ENCODE measurements around the gene LSAMP.

Gene LSAMP

DNA sequence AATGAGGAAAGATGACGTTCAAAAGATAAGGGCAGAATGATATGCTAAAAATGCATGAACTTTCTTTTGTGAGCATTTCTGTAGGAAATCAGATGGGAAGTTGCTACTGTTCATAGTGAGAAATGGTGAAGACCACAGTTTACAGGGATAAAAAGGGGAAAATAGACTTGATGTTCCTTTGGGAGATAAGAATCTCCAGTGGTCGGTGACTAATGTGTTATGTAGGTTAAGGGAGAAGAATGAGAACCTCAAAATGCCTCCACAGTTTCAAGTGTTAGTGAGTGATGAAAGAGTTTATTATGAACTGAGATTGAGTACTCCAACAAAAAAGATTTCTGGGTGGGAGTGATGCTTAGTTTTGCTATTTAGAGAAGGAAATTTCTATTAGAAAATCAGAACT is 247.2 kb downstream of the LSAMP start:
- Histone ChIP-seq H3K9me3 (ENCODE audit: insufficient read depth, low read length) (no peaks in the 10 kb centered on the region), H3K9me2 (replicated peaks; ENCODE audit: insufficient read depth, low read length) (no peaks in the 10 kb centered on the region; the same call in 1 of the 2 replicates), H3K9ac (ENCODE audit: low read length) (no peak overlapping the region), H3K27ac (ENCODE audit: low read depth, low read length) (no peak overlapping the region), H3K27me3 (ENCODE audit: low read length) (no peaks in the 10 kb centered on the region), H3K4me3 (ENCODE audit: insufficient read depth, low read length, poor library complexity, severe bottlenecking) (no peak overlapping the region), H2AFZ (ENCODE audit: low read depth, low read length, severe bottlenecking) (no peak overlapping the region), H4K20me1 (ENCODE audit: low read depth, low read length) (no peaks in the 10 kb centered on the region), H3K4me2 (ENCODE audit: low read depth, low read length, poor library complexity, severe bottlenecking) (no peak overlapping the region), H3F3A (ENCODE audit: insufficient read depth) (no peaks in the 10 kb centered on the region), H3K36me3 (ENCODE audit: low read length) (no peaks in the 10 kb centered on the region), H3K79me2 (ENCODE audit: insufficient read depth, low read length) (no peaks in the 10 kb centered on the region)
- TF ChIP-seq, protein P1, sequence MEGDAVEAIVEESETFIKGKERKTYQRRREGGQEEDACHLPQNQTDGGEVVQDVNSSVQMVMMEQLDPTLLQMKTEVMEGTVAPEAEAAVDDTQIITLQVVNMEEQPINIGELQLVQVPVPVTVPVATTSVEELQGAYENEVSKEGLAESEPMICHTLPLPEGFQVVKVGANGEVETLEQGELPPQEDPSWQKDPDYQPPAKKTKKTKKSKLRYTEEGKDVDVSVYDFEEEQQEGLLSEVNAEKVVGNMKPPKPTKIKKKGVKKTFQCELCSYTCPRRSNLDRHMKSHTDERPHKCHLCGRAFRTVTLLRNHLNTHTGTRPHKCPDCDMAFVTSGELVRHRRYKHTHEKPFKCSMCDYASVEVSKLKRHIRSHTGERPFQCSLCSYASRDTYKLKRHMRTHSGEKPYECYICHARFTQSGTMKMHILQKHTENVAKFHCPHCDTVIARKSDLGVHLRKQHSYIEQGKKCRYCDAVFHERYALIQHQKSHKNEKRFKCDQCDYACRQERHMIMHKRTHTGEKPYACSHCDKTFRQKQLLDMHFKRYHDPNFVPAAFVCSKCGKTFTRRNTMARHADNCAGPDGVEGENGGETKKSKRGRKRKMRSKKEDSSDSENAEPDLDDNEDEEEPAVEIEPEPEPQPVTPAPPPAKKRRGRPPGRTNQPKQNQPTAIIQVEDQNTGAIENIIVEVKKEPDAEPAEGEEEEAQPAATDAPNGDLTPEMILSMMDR (IDR thresholded peaks at IDR 0.05; ENCODE audit: insufficient read depth, low read length, poor library complexity, severe bottlenecking) = no peak
- no peak for TF ChIP-seq EZH2phosphoT487 (conservative IDR thresholded peaks at IDR 0.05; ENCODE audit: low read length)

DNA sequence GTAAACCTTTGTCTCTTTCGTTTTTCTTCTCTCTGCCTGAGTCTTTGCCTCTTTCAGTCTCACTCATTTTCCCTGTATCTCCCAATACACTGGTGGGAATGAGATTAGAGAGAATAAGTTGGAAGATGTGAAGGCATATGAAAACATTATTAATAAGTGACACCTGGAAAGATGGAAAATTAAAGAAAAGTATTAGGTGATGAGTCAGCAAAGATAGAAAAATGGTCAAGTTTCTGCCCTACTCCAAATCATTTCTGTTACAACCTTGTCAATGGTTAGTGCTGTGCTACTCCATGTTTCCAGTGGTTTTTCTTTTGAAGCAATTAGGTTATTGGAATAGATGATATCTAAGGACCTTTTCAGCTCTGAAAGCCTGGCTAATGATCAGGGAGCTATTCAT is 252.8 kb downstream of the LSAMP start:
- TF ChIP-seq, protein P1 (IDR thresholded peaks at IDR 0.05; ENCODE audit: insufficient read depth, low read length, poor library complexity, severe bottlenecking) = no peak
- TF ChIP-seq EZH2phosphoT487 (conservative IDR thresholded peaks at IDR 0.05; ENCODE audit: low read length) = no peak
- Histone ChIP-seq H3K27ac (ENCODE audit: low read depth, low read length) (no peak overlapping the region), H3K9me2 (replicated peaks; ENCODE audit: insufficient read depth, low read length) (no peaks in the 10 kb centered on the region; the same call in 1 of the 2 replicates), H3K27me3 (ENCODE audit: low read length) (no peaks in the 10 kb centered on the region), H3K9me3 (ENCODE audit: insufficient read depth, low read length) (no peaks in the 10 kb centered on the region), H3F3A (ENCODE audit: insufficient read depth) (no peaks in the 10 kb centered on the region), H2AFZ (ENCODE audit: low read depth, low read length, severe bottlenecking) (no peak overlapping the region), H3K4me3 (ENCODE audit: insufficient read depth, low read length, poor library complexity, severe bottlenecking) (no peak overlapping the region), H3K9ac (ENCODE audit: low read length) (no peak overlapping the region), H4K20me1 (ENCODE audit: low read depth, low read length) (no peaks in the 10 kb centered on the region), H3K79me2 (ENCODE audit: insufficient read depth, low read length) (no peaks in the 10 kb centered on the region), H3K36me3 (ENCODE audit: low read length) (no peaks in the 10 kb centered on the region), H3K4me2 (ENCODE audit: low read depth, low read length, poor library complexity, severe bottlenecking) (no peak overlapping the region)

DNA sequence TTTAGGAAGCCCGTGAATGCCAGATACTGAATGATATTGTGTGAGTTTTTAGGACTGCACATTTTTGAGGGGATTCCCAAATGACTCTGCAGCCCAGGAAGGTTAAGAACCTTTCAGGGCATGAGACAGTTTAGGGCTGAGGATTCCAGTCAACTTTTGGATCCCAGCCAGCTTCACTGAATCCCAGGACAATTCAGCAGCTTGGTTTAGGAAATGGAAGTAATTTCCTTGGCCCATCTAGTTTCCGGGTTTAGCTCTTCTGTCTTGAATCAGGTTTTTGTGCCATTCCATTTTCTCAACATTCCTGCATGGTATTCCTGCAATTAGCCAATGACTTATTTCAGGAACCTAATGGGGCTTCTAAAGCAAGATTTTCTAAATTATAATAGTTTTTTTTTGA is 253.9 kb downstream of the LSAMP start:
- H3K79me2 ChIP-seq (ENCODE audit: insufficient read depth, low read length) = no peaks in the 10 kb centered on the region
- no peaks in the 10 kb centered on the region for H3F3A ChIP-seq (ENCODE audit: insufficient read depth)
- no peak overlapping the region for H3K9ac ChIP-seq (ENCODE audit: low read length)
- no peaks in the 10 kb centered on the region for H3K9me3 ChIP-seq (ENCODE audit: insufficient read depth, low read length)
- H3K36me3 ChIP-seq (ENCODE audit: low read length) = no peaks in the 10 kb centered on the region
- no peak overlapping the region for H2AFZ ChIP-seq (ENCODE audit: low read depth, low read length, severe bottlenecking)
- no peak overlapping the region for H3K4me2 ChIP-seq (ENCODE audit: low read depth, low read length, poor library complexity, severe bottlenecking)
- no peaks in the 10 kb centered on the region for H4K20me1 ChIP-seq (ENCODE audit: low read depth, low read length)
- H3K27ac ChIP-seq (ENCODE audit: low read depth, low read length) = no peak overlapping the region
- H3K9me2 ChIP-seq (replicated peaks; ENCODE audit: insufficient read depth, low read length) = no peaks in the 10 kb centered on the region; the same call in 1 of the 2 replicates
- H3K4me3 ChIP-seq (ENCODE audit: insufficient read depth, low read length, poor library complexity, severe bottlenecking) = no peak overlapping the region
- H3K27me3 ChIP-seq (ENCODE audit: low read length) = no peaks in the 10 kb centered on the region
- TF ChIP-seq EZH2phosphoT487 (conservative IDR thresholded peaks at IDR 0.05; ENCODE audit: low read length) = no peak

DNA sequence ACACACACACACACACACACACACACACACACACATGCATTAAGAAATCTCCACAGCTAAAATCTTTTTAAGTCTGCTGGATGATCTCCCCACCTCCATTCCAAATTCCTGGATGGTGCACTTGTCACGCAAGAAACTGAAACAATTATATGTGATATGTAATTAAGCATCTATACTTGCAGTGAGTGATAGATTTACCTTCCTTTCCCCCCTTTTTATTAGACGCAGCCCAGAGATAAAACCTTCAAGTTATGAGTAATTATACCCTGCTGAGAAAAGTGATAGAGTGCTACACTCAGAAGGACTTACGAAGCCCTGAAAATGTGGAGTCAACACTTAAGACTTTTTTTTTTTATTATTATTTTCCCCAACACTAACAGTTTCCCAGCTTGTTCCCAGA is 255.2 kb downstream of the LSAMP start:
- no peaks in the 10 kb centered on the region for H3K9me3 ChIP-seq (ENCODE audit: insufficient read depth, low read length)
- no peak overlapping the region for H3K4me3 ChIP-seq (ENCODE audit: insufficient read depth, low read length, poor library complexity, severe bottlenecking)
- no peaks in the 10 kb centered on the region; the same call in 1 of the 2 replicates for H3K9me2 ChIP-seq (replicated peaks; ENCODE audit: insufficient read depth, low read length)
- TF ChIP-seq EZH2phosphoT487 (conservative IDR thresholded peaks at IDR 0.05; ENCODE audit: low read length) = no peak
- TF ChIP-seq, protein P1 (IDR thresholded peaks at IDR 0.05; ENCODE audit: insufficient read depth, low read length, poor library complexity, severe bottlenecking) = no peak
- no peaks in the 10 kb centered on the region for H3K79me2 ChIP-seq (ENCODE audit: insufficient read depth, low read length)
- H3K36me3 ChIP-seq (ENCODE audit: low read length) = no peaks in the 10 kb centered on the region
- no peaks in the 10 kb centered on the region for H3K27me3 ChIP-seq (ENCODE audit: low read length)
- H3F3A ChIP-seq (ENCODE audit: insufficient read depth) = no peaks in the 10 kb centered on the region
- no peaks in the 10 kb centered on the region for H4K20me1 ChIP-seq (ENCODE audit: low read depth, low read length)
- H3K4me2 ChIP-seq (ENCODE audit: low read depth, low read length, poor library complexity, severe bottlenecking) = no peak overlapping the region
- H3K9ac ChIP-seq (ENCODE audit: low read length) = no peak overlapping the region
- no peak overlapping the region for H2AFZ ChIP-seq (ENCODE audit: low read depth, low read length, severe bottlenecking)
- no peak overlapping the region for H3K27ac ChIP-seq (ENCODE audit: low read depth, low read length)
